PFSK-1 (cell line): ENCODE data around the gene U2AF2.

Experiments used
- FOXP2 ChIP-seq: optimal IDR thresholded peaks from 2 replicates; pipeline ENCODE3; 2011; ENCODE audit warnings: borderline replicate concordance, control low read depth, inconsistent platforms; ENCODE audit not compliant: insufficient read depth; ENCODE audit errors: extremely low read length, extremely low read depth
- POLR2AphosphoS5 ChIP-seq: IDR thresholded peaks from 2 replicates; pipeline ENCODE4 v1.6.1; 2012; ENCODE audit warnings: low read depth, mild to moderate bottlenecking, control low read depth, low read length, moderate library complexity
- SIN3A ChIP-seq: IDR thresholded peaks from 2 replicates; pipeline ENCODE4 v1.6.1; 2012; ENCODE audit warnings: mild to moderate bottlenecking, low read length, moderate library complexity, borderline replicate concordance; ENCODE audit not compliant: insufficient read depth
- TAF1 ChIP-seq: IDR thresholded peaks from 2 replicates; pipeline ENCODE4 v1.6.1; 2012; ENCODE audit warnings: low read length, control low read depth, borderline replicate concordance; ENCODE audit not compliant: insufficient read depth
- TF ChIP-seq, protein P1 (sequence below), 2 experiments: IDR thresholded peaks; 2 replicates each; pipeline versions ENCODE4 v1.6.1 to v1.8.0; 2011 to 2012; ENCODE audit warnings: low read depth in 2 of 2, low read length in 2 of 2, control low read depth in 1 of 2, inconsistent platforms in 1 of 2, mild to moderate bottlenecking in 1 of 2, moderate library complexity in 1 of 2; ENCODE audit not compliant: insufficient read depth in 1 of 2

U2AF2 gene

GRCh38 chr19:55695511-55696290, 40.9 kb downstream of the U2AF2 start:
- TF ChIP-seq TAF1 (no peak), SIN3A (no peak), POLR2AphosphoS5 (no peak), FOXP2 (no peak)
- TF ChIP-seq, protein P1, sequence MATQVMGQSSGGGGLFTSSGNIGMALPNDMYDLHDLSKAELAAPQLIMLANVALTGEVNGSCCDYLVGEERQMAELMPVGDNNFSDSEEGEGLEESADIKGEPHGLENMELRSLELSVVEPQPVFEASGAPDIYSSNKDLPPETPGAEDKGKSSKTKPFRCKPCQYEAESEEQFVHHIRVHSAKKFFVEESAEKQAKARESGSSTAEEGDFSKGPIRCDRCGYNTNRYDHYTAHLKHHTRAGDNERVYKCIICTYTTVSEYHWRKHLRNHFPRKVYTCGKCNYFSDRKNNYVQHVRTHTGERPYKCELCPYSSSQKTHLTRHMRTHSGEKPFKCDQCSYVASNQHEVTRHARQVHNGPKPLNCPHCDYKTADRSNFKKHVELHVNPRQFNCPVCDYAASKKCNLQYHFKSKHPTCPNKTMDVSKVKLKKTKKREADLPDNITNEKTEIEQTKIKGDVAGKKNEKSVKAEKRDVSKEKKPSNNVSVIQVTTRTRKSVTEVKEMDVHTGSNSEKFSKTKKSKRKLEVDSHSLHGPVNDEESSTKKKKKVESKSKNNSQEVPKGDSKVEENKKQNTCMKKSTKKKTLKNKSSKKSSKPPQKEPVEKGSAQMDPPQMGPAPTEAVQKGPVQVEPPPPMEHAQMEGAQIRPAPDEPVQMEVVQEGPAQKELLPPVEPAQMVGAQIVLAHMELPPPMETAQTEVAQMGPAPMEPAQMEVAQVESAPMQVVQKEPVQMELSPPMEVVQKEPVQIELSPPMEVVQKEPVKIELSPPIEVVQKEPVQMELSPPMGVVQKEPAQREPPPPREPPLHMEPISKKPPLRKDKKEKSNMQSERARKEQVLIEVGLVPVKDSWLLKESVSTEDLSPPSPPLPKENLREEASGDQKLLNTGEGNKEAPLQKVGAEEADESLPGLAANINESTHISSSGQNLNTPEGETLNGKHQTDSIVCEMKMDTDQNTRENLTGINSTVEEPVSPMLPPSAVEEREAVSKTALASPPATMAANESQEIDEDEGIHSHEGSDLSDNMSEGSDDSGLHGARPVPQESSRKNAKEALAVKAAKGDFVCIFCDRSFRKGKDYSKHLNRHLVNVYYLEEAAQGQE (IDR thresholded peaks at IDR 0.05; ENCODE audit: insufficient read depth in 1 of 2, low read depth in 2 of 2, low read length in 2 of 2) = no peak

- TF ChIP-seq FOXP2 = no peak
- TF ChIP-seq SIN3A = no peak
These were observed 41.6 kb downstream of the U2AF2 start for GRCh38 chr19:55696301-55697068.

DNA sequence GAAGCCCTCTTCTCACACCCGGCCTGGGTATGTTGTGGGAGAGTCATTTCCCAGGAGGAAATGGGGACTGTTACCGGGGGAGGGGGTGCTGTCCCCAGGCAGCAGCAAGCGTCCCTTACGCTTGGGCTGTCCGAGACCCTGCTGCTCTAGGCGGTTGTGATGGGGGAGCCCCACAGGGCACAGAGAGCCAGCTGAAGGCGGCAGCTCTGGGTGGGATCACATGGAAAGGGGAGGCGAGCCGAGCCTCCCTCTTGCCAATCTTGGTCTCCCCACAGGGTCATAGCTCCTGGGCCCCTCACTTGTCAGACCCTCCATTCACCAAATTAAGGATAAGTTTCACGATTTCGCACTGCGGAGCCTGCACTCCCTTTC, 42.2 kb downstream of the U2AF2 start:
- TF ChIP-seq POLR2AphosphoS5 = no peak
- TF ChIP-seq FOXP2 = no peak
- no peak for TF ChIP-seq TAF1
- no peak for TF ChIP-seq SIN3A
- TF ChIP-seq, protein P1 (IDR thresholded peaks at IDR 0.05; ENCODE audit: insufficient read depth in 1 of 2, low read depth in 2 of 2, low read length in 2 of 2) = no peak

DNA sequence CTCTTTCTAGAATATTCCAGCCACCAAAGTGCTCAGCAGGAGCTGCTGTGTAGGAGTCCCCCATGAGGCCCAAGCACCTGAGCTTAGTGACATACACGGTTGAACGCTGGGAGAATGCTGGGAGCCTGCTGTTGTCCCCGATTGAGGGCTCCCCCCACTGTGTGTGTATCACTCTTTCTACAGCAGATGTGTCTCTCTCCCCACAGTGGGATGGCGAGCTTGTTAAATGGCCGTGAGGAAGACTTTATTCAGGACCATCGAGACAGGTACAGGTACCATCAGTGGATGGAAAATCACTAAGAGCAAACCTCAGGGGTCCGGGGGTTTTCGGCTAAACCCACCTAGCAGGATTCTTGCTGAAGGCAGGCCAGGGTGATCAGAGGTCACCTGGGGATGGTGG, 42.9 kb downstream of the U2AF2 start:
- TF ChIP-seq FOXP2 (no peak), SIN3A (no peak), POLR2AphosphoS5 (no peak), TAF1 (no peak)
- TF ChIP-seq, protein P1 (IDR thresholded peaks at IDR 0.05; ENCODE audit: insufficient read depth in 1 of 2, low read depth in 2 of 2, low read length in 2 of 2) = no peak

GRCh38 chr19:55698256-55698655, 43.4 kb downstream of the U2AF2 start:
- no peak for TF ChIP-seq TAF1
- no peak for TF ChIP-seq POLR2AphosphoS5
- no peak for TF ChIP-seq SIN3A
- TF ChIP-seq, protein P1 (IDR thresholded peaks at IDR 0.05; ENCODE audit: insufficient read depth in 1 of 2, low read depth in 2 of 2, low read length in 2 of 2) = no peak
- TF ChIP-seq FOXP2 = no peak
